Choroid plexus epithelial cell (primary cell): ENCODE results near the gene GASK1B.

Experiments used
- DNase-seq: peaks from one replicate; pipeline ENCODE4 v3.0.0-alpha.2; 2010; ENCODE audit warnings: low read depth
- H3K4me3 ChIP-seq: 2 replicates; pipeline ENCODE4 v1.5.1; 2011; ENCODE audit warnings: low read depth, mild to moderate bottlenecking, control low read depth, low read length, moderate library complexity
- CTCF ChIP-seq: conservative IDR thresholded peaks from 2 replicates; pipeline ENCODE4 v1.5.1; 2011; ENCODE audit warnings: low read depth, mild to moderate bottlenecking, control low read depth, inconsistent platforms, low read length, moderate library complexity

The GASK1B gene

GRCh38 chr4:158131027-158131426, 41.8 kb downstream of the GASK1B start:
- DNase-seq: no peak
- no peak for TF ChIP-seq CTCF
- H3K4me3 ChIP-seq: no peak overlapping the region

- TF ChIP-seq CTCF: no peak
- no peak for DNase-seq
- no peak overlapping the region for H3K4me3 ChIP-seq
Measured at GRCh38 chr4:158130204-158130603, 42.6 kb downstream of the GASK1B start.

- H3K4me3 ChIP-seq: no peak overlapping the region
- no peak for DNase-seq
- no peak for TF ChIP-seq CTCF
Measured at GRCh38 chr4:158129694-158130093, 43.1 kb downstream of the GASK1B start.

- DNase-seq: no peak
- no peak overlapping the region for H3K4me3 ChIP-seq
- no peak for TF ChIP-seq CTCF
Measured at GRCh38 chr4:158128540-158128939, 44.3 kb downstream of the GASK1B start.

GRCh38 chr4:158125310-158125709, 47.5 kb downstream of the GASK1B start:
- H3K4me3 ChIP-seq: no peak overlapping the region
- no peak for DNase-seq
- TF ChIP-seq CTCF: no peak
